Urothelium cell line (cell line): Measurements from ENCODE around the gene SYT5.
"Not testable (repeated sequence)": the region's sequence is repeated elsewhere in the genome, so short reads cannot be mapped to it uniquely, and the experiment has no call there.

Source experiments
- DNase-seq: peaks from one replicate; pipeline ENCODE4 v3.0.0; 2011; ENCODE audit warnings: low spot score, mixed read lengths
- FAIRE-seq: peaks from 2 replicates; lab custom pipeline; 2011; peaks lifted over from hg19 to GRCh38; lab: Jason Lieb, UNC

Gene SYT5

GRCh38 chr19:55179606-55180484, at the start of gene SYT5:
Gene SYT5, minus strand, starts transcription at chr19:55180289. Its CDS starts 1,248 bp downstream, at chr19:55179041.
- FAIRE-seq = no peak
- peak; percentile 85 for DNase-seq

- FAIRE-seq = no peak
Observed at GRCh38 chr19:55229789-55230182, 49.7 kb upstream of the SYT5 start.

GRCh38 chr19:55229145-55229788, 49.2 kb upstream of the SYT5 start:
- no peak for FAIRE-seq
- DNase-seq = no peak

More at GRCh38 chr19:55229789-55230182, 49.7 kb upstream of the SYT5 start:
- no peak for DNase-seq

GRCh38 chr19:55228403-55229031, 48.4 kb upstream of the SYT5 start, which contains the start of gene TMEM86B:
Gene TMEM86B, minus strand, starts transcription at chr19:55228763. Its CDS starts 22 bp downstream, at chr19:55228741.
- FAIRE-seq = no peak
- no peak for DNase-seq

GRCh38 chr19:55228015-55228391, 47.9 kb upstream of the SYT5 start:
- DNase-seq (no peak), FAIRE-seq (no peak)

- DNase-seq = no peak
- no peak for FAIRE-seq
Observed at GRCh38 chr19:55227241-55228014, 47.3 kb upstream of the SYT5 start.

- no peak for FAIRE-seq
- no peak for DNase-seq
Observed at GRCh38 chr19:55226788-55227187, 46.7 kb upstream of the SYT5 start.

- no peak for FAIRE-seq
- no peak for DNase-seq
Observed at GRCh38 chr19:55226273-55226672, 46.2 kb upstream of the SYT5 start.

- FAIRE-seq (no peak), DNase-seq (no peak)
Observed at GRCh38 chr19:55225415-55225958, 45.4 kb upstream of the SYT5 start.

GRCh38 chr19:55224679-55225414, 44.8 kb upstream of the SYT5 start:
- FAIRE-seq, DNase-seq: not testable (repeated sequence)

- DNase-seq (no peak), FAIRE-seq (no peak)
Observed at GRCh38 chr19:55224038-55224665, 44.1 kb upstream of the SYT5 start.

- FAIRE-seq = peak; percentile 23
- no peak for DNase-seq
Observed at GRCh38 chr19:55223291-55224037, 43.4 kb upstream of the SYT5 start.

GRCh38 chr19:55220525-55220924, 40.4 kb upstream of the SYT5 start:
- FAIRE-seq = no peak
- DNase-seq = no peak

GRCh38 chr19:55216461-55217198, 36.5 kb upstream of the SYT5 start:
- FAIRE-seq = peak; percentile 37
- peak; percentile 95 for DNase-seq

- FAIRE-seq (no peak), DNase-seq (no peak)
Observed at GRCh38 chr19:55213547-55213946, 33.5 kb upstream of the SYT5 start.

- DNase-seq = no peak
- FAIRE-seq = no peak
Observed at GRCh38 chr19:55212447-55212846, 32.4 kb upstream of the SYT5 start.

GRCh38 chr19:55209693-55210472, 29.8 kb upstream of the SYT5 start:
- FAIRE-seq (no peak), DNase-seq (peak; percentile 75)
